HepG2 (cell line): ENCODE data around the gene ZNF341. TPM values are rescaled to one million over a fixed set of nuclear protein-coding genes. Genes with fewer than 3 reads are reported as not detected.
A peak's percentile ranks its signal among the peaks of the same experiment; 100 is the strongest.

ENCODE experiments used
- CEBPG ChIP-seq: IDR thresholded peaks from 2 replicates; pipeline ENCODE4 v1.6.1; 2016
- CSRNP1 ChIP-seq: sonication (generic); formaldehyde crosslinking; IDR thresholded peaks from 2 replicates; pipeline ENCODE4 v1.8.1; 2023; ENCODE audit warnings: mild to moderate bottlenecking, missing genetic modification reagents
- FOXA1 ChIP-seq, 2 experiments: fragments of 450-650 bp in 1 of 2; sonication (generic) in 1 of 2; formaldehyde crosslinking in 1 of 2; IDR thresholded peaks; 2 replicates each; pipeline versions ENCODE4 v1.4.0 to v1.6.1; 2016 to 2020; ENCODE audit warnings: missing genetic modification reagents in 1 of 2
- GATA4 ChIP-seq: sonication (generic); IDR thresholded peaks from 2 replicates; pipeline ENCODE4 v1.6.1; 2016; ENCODE audit warnings: antibody characterized with exemption, low read depth, borderline replicate concordance
- GPN1 ChIP-seq: sonication (generic); formaldehyde crosslinking; IDR thresholded peaks from 2 replicates; pipeline ENCODE4 v1.5.1; 2020; ENCODE audit warnings: missing genetic modification reagents, borderline replicate concordance
- MATR3 ChIP-seq: sonication (generic); formaldehyde crosslinking; IDR thresholded peaks from 2 replicates; pipeline ENCODE4 v1.4.0; 2020; ENCODE audit warnings: missing genetic modification reagents
- MXI1 ChIP-seq: IDR thresholded peaks from 3 replicates; pipeline ENCODE4 v1.6.1; 2012; ENCODE audit warnings: low read depth, low read length, inconsistent platforms, borderline replicate concordance
- MZF1 ChIP-seq: sonication (generic); formaldehyde crosslinking; IDR thresholded peaks from 2 replicates; pipeline ENCODE4 v1.8.1; 2023; ENCODE audit warnings: mild to moderate bottlenecking, missing genetic modification reagents, borderline replicate concordance
- NR2F1 ChIP-seq, 2 experiments: fragments of 450-650 bp in 1 of 2; formaldehyde crosslinking in 1 of 2; IDR thresholded peaks; 2 replicates each; pipeline versions ENCODE4 v1.5.0 to v1.6.1; 2016 to 2020; ENCODE audit warnings: mild to moderate bottlenecking in 1 of 2, missing compliant biosample characterization in 1 of 2, missing genetic modification reagents in 1 of 2, moderate library complexity in 1 of 2
- RAD51 ChIP-seq: fragments of 450-650 bp; IDR thresholded peaks from 2 replicates; pipeline ENCODE4 v1.6.1; 2016; ENCODE audit warnings: borderline replicate concordance
- REPIN1 ChIP-seq: sonication (generic); formaldehyde crosslinking; IDR thresholded peaks from 2 replicates; pipeline ENCODE4 v1.8.0; 2022; ENCODE audit warnings: missing genetic modification reagents, low read depth, mild to moderate bottlenecking, borderline replicate concordance
- SIN3A ChIP-seq: IDR thresholded peaks from 2 replicates; pipeline ENCODE4 v1.6.1; 2011; ENCODE audit warnings: low read depth, mild to moderate bottlenecking, control low read depth, low read length, borderline replicate concordance
- SRSF1 ChIP-seq: fragments of 200-400 bp; formaldehyde crosslinking; optimal IDR thresholded peaks from 2 replicates; pipeline ENCODE3; 2017; ENCODE audit warnings: mild to moderate bottlenecking, low read depth, low read length, moderate library complexity
- YEATS2 ChIP-seq: sonication (generic); formaldehyde crosslinking; IDR thresholded peaks from 2 replicates; pipeline ENCODE4 v1.4.0; 2020; ENCODE audit warnings: missing genetic modification reagents, borderline replicate concordance
- ZNF292 ChIP-seq: sonication (generic); formaldehyde crosslinking; IDR thresholded peaks from 2 replicates; pipeline ENCODE4 v1.8.1; 2022; ENCODE audit warnings: mild to moderate bottlenecking, low read depth, missing genetic modification reagents, borderline replicate concordance
- ZNF614 ChIP-seq: IDR thresholded peaks from 2 replicates; pipeline ENCODE4 v1.6.1; 2018; ENCODE audit warnings: missing biosample characterization, missing genetic modification reagents, inconsistent platforms, borderline replicate concordance
- ZNF691 ChIP-seq: sonication (generic); formaldehyde crosslinking; IDR thresholded peaks from 2 replicates; pipeline ENCODE4 v1.4.0; 2020; ENCODE audit warnings: missing genetic modification reagents, low read depth, mild to moderate bottlenecking, borderline replicate concordance
- polyA plus RNA-seq, 8 experiments: library from polyadenylated mRNA; depleted of rRNA in 3 of 8; stranded (reverse) in 7 of 8; unstranded in 1 of 8; fragments of >200 nt; fragmentation: Illumina TruSeq in 4 of 8; extraction: Trizol in 4 of 8; gene quantifications; 2 replicates each; pipeline versions ENCODE4 v1.2.1 to v1.2.3, GENCODE V29; 2011 to 2016; ENCODE audit warnings: low read depth in 4 of 8, missing spikeins in 1 of 8, mixed read lengths in 1 of 8; ENCODE audit not compliant: insufficient read depth in 1 of 8
- total RNA-seq, 5 experiments: library from RNA; depleted of rRNA; stranded (reverse); fragments of >200 nt; fragmentation: Illumina TruSeq; extraction: Trizol; gene quantifications; 2 replicates each; pipeline ENCODE4 v1.2.3, GENCODE V29; 2016; ENCODE audit warnings: low read depth in 1 of 5
- TF ChIP-seq, protein P1 (sequence below): sonication (generic); formaldehyde crosslinking; conservative IDR thresholded peaks from 2 replicates; pipeline ENCODE4 v1.4.0; 2020; ENCODE audit warnings: missing genetic modification reagents
- TF ChIP-seq, protein P2 (sequence below), 2 experiments: fragments of 450-650 bp in 1 of 2; sonication (generic) in 1 of 2; formaldehyde crosslinking; IDR thresholded peaks; 2 replicates each; pipeline versions ENCODE4 v1.5.0 to v1.8.0; 2020 to 2022; ENCODE audit warnings: mild to moderate bottlenecking in 1 of 2, missing genetic modification reagents in 1 of 2
- TF ChIP-seq, protein P3 (sequence below): sonication (generic); formaldehyde crosslinking; IDR thresholded peaks from 2 replicates; pipeline ENCODE4 v1.5.0; 2020; ENCODE audit warnings: mild to moderate bottlenecking, missing genetic modification reagents

The ZNF341 gene
- total and polyA plus RNA-seq, 2 of the 13 experiments (the other 11 are each of a cell fraction or from before 2014, with no cell fraction given), result 1.1 to 2.2 TPM

DNA sequence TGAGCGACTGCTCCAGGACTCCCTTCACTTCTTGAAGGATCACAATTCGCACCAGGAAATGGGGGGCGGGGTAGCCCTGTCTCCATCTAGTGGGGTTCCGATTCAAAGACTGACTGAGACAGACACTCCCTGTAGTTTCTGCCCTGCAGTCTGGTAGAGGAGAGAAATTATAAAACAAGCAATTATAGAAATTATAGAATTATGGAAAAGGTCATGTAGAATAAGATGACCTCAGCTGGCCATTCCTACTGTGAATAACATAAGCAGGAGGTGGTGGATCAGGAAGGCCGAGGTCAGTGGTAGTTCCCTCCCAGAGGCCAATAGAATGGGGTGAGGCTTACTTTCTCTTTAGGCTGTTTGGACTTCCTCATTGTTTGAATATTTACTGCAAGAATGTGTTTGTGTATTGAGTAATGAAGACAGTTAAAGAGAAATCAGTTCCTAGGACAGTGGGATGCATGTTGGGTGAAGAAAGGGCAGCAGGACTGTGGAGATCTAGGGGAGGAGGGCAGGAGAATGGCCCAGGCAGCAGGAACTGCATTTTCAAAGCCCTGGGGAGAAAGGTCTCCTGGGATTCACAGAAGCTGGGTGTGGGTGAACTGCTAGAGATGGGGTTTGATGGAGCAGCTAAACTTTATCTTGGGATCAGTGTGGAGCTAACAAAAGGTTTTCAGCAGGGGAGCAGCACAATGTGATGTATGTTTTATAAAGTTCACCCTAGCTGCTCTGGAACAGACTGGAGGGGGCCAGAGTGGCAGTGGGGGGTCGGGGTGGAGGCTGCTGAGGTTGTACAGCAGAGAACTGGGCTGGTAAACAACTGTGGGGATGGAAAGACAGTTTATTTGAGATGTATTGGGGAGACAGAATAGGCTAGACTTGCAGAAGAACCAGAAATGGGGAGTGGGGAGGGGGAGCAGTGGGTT lies 2.1 kb downstream of the ZNF341 start (continued):
- TF ChIP-seq, protein P1, sequence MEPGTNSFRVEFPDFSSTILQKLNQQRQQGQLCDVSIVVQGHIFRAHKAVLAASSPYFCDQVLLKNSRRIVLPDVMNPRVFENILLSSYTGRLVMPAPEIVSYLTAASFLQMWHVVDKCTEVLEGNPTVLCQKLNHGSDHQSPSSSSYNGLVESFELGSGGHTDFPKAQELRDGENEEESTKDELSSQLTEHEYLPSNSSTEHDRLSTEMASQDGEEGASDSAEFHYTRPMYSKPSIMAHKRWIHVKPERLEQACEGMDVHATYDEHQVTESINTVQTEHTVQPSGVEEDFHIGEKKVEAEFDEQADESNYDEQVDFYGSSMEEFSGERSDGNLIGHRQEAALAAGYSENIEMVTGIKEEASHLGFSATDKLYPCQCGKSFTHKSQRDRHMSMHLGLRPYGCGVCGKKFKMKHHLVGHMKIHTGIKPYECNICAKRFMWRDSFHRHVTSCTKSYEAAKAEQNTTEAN (CRISPR knock-in tag), result peak; percentile 12; the same call in 1 of the 2 replicates
- peak; percentile 89 for TF ChIP-seq CEBPG (CRISPR knock-in tag)
- no peak for TF ChIP-seq FOXA1 (IDR thresholded peaks at IDR 0.05)
- peak; percentile 68 for TF ChIP-seq FOXA1 (CRISPR knock-in tag; IDR thresholded peaks at IDR 0.05)
- no peak for TF ChIP-seq MXI1
- TF ChIP-seq NR2F1 (CRISPR knock-in tag; IDR thresholded peaks at IDR 0.05), result peak; percentile 46 to 64; a peak in 2 of 4 replicates
- TF ChIP-seq ZNF614 (CRISPR knock-in tag), result peak; percentile 79; the same call in 1 of the 2 replicates
- TF ChIP-seq, protein P2, sequence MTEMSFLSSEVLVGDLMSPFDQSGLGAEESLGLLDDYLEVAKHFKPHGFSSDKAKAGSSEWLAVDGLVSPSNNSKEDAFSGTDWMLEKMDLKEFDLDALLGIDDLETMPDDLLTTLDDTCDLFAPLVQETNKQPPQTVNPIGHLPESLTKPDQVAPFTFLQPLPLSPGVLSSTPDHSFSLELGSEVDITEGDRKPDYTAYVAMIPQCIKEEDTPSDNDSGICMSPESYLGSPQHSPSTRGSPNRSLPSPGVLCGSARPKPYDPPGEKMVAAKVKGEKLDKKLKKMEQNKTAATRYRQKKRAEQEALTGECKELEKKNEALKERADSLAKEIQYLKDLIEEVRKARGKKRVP (CRISPR knock-in tag; IDR thresholded peaks at IDR 0.05), result peak in 1 of 2 experiments; percentile 60; a peak in 1 of 4 replicates
- TF ChIP-seq ZNF292 (CRISPR knock-in tag), result peak; percentile 52; the same call in 1 of the 2 replicates
- no peak for TF ChIP-seq ZNF691
- TF ChIP-seq REPIN1 (CRISPR knock-in tag), result no peak
- no peak for TF ChIP-seq CSRNP1 (CRISPR knock-in tag)
- no peak for TF ChIP-seq GPN1
- TF ChIP-seq YEATS2 (CRISPR knock-in tag), result peak; percentile 64; the same call in 1 of the 2 replicates
- TF ChIP-seq SIN3A, result 0 out of 2 replicates have a peak, but pooled peaks have one; percentile 71
- TF ChIP-seq MZF1 (CRISPR knock-in tag), result no peak
- TF ChIP-seq, protein P3, sequence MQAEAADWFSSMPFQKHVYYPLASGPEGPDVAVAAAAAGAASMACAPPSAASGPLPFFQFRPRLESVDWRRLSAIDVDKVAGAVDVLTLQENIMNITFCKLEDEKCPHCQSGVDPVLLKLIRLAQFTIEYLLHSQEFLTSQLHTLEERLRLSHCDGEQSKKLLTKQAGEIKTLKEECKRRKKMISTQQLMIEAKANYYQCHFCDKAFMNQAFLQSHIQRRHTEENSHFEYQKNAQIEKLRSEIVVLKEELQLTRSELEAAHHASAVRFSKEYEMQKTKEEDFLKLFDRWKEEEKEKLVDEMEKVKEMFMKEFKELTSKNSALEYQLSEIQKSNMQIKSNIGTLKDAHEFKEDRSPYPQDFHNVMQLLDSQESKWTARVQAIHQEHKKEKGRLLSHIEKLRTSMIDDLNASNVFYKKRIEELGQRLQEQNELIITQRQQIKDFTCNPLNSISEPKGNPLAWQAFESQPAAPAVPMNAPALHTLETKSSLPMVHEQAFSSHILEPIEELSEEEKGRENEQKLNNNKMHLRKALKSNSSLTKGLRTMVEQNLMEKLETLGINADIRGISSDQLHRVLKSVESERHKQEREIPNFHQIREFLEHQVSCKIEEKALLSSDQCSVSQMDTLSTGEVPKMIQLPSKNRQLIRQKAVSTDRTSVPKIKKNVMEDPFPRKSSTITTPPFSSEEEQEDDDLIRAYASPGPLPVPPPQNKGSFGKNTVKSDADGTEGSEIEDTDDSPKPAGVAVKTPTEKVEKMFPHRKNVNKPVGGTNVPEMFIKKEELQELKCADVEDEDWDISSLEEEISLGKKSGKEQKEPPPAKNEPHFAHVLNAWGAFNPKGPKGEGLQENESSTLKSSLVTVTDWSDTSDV (CRISPR knock-in tag), result no peak
- TF ChIP-seq RAD51, result no peak
- no peak for TF ChIP-seq GATA4
- no peak for TF ChIP-seq SRSF1
- TF ChIP-seq MATR3 (CRISPR knock-in tag), result no peak
